Measurements from ENCODE around the gene TEP1. TPM values are rescaled to one million over a fixed set of nuclear protein-coding genes. Genes with fewer than 3 reads are reported as not detected.
A peak's percentile ranks its signal among the peaks of the same experiment; 100 is the strongest.

Gene TEP1
- total and polyA plus RNA-seq, 10 of the 15 experiments (the other 5 are each of a cell fraction or from before 2014, with no cell fraction given), result 3.3 to 29.7 (median 16.8) TPM

GRCh38 chr14:20455355-20456300, 42.3 kb upstream of the TEP1 start (continued):
- no peak for TF ChIP-seq CUX1 (IDR thresholded peaks at IDR 0.05; ENCODE audit: insufficient replicate concordance, low read depth, low read length)
- TF ChIP-seq SKIL (IDR thresholded peaks at IDR 0.05; ENCODE audit: low read depth, poor library complexity, severe bottlenecking), result no peak
- no peak for TF ChIP-seq CBFB (IDR thresholded peaks at IDR 0.05; ENCODE audit: low read depth)
- no peak for TF ChIP-seq HDAC2 (IDR thresholded peaks at IDR 0.05)
- TF ChIP-seq CHD4 (IDR thresholded peaks at IDR 0.05), result no peak
- 0 out of 2 replicates have a peak, but pooled peaks have one; percentile 4 for TF ChIP-seq CREM (IDR thresholded peaks at IDR 0.05; ENCODE audit: low read depth)
- TF ChIP-seq SMAD5 (IDR thresholded peaks at IDR 0.05; ENCODE audit: low read depth), result peak; percentile 9; the same call in 1 of the 2 replicates
- TF ChIP-seq BCL3 (IDR thresholded peaks at IDR 0.05; ENCODE audit: borderline replicate concordance, insufficient read depth, low read depth, low read length, poor library complexity, severe bottlenecking), result no peak
- no peak for TF ChIP-seq ASH2L (IDR thresholded peaks at IDR 0.05; ENCODE audit: borderline replicate concordance, low read depth)
- no peak for TF ChIP-seq ZNF274 (IDR thresholded peaks at IDR 0.05; ENCODE audit: insufficient read depth, insufficient read length)
- TF ChIP-seq ZNF207 (IDR thresholded peaks at IDR 0.05; ENCODE audit: borderline replicate concordance), result no peak
- no peak for TF ChIP-seq YY1 (IDR thresholded peaks at IDR 0.05; ENCODE audit: low read depth, low read length)
- TF ChIP-seq TCF12 (IDR thresholded peaks at IDR 0.05; ENCODE audit: low read depth, low read length), result no peak
- no peak for TF ChIP-seq EED (IDR thresholded peaks at IDR 0.05; ENCODE audit: low read depth)
- TF ChIP-seq NR2F1 (conservative IDR thresholded peaks at IDR 0.05), result no peak
- TF ChIP-seq PKNOX1 (IDR thresholded peaks at IDR 0.05), result no peak
- TF ChIP-seq SMARCA5 (IDR thresholded peaks at IDR 0.05), result no peak
- TF ChIP-seq FOXM1 (IDR thresholded peaks at IDR 0.05; ENCODE audit: low read depth, low read length), result peak; percentile 8; the same call in 1 of the 2 replicates
- no peak for TF ChIP-seq BCL11A (IDR thresholded peaks at IDR 0.05; ENCODE audit: low read depth, low read length)
- TF ChIP-seq BHLHE40 (IDR thresholded peaks at IDR 0.05; ENCODE audit: borderline replicate concordance in 1 of 2, low read depth in 2 of 2, low read length in 1 of 2), result no peak
